ENCODE results near the gene SGCD. TPM values are rescaled to one million over a fixed set of nuclear protein-coding genes. Genes with fewer than 3 reads are reported as not detected.

Gene SGCD
- total RNA-seq, 4 donors from 2014 or later: 12.4 to 17.8 (median 13.4) TPM

GRCh38 chr5:156764176-156764971 is 437.4 kb downstream of the SGCD start:
- Histone ChIP-seq H3K9me3 (no peaks in the 10 kb centered on the region), H3K4me1 (no peaks in the 10 kb centered on the region), H3K27ac (no peak overlapping the region), H3K27me3 (no peaks in the 10 kb centered on the region), H3K4me3 (no peak overlapping the region), H3K36me3 (no peaks in the 10 kb centered on the region)
- TF ChIP-seq EP300 (IDR thresholded peaks at IDR 0.05): no peak
- TF ChIP-seq, protein P1, sequence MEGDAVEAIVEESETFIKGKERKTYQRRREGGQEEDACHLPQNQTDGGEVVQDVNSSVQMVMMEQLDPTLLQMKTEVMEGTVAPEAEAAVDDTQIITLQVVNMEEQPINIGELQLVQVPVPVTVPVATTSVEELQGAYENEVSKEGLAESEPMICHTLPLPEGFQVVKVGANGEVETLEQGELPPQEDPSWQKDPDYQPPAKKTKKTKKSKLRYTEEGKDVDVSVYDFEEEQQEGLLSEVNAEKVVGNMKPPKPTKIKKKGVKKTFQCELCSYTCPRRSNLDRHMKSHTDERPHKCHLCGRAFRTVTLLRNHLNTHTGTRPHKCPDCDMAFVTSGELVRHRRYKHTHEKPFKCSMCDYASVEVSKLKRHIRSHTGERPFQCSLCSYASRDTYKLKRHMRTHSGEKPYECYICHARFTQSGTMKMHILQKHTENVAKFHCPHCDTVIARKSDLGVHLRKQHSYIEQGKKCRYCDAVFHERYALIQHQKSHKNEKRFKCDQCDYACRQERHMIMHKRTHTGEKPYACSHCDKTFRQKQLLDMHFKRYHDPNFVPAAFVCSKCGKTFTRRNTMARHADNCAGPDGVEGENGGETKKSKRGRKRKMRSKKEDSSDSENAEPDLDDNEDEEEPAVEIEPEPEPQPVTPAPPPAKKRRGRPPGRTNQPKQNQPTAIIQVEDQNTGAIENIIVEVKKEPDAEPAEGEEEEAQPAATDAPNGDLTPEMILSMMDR (IDR thresholded peaks at IDR 0.05): no peak
- TF ChIP-seq POLR2A (IDR thresholded peaks at IDR 0.05): no peak
- DNase-seq (ENCODE audit: low spot score in 2 of 2): no peak
- 79 to 83% methylated on average over 6 of the region's 6 CpGs for WGBS, 2 donors

DNA sequence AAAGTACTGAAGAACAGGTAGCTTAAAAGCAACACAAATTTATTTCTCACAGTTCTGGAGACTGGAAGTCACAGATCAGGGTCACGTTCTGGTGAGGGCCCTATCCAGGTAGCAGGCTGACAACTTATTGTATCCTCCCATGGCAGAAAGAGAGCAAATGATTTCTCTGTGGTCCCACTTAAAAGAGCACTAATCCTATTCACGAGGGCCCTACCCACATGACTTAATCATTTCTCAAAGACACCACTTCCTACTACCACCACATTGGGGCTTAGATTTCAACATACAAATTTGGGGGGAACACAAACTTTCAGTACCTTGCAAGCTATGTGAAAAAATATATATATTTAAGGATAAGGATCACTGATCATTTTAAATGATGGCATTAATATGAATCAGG is 447.3 kb downstream of the SGCD start:
- TF ChIP-seq POLR2A (IDR thresholded peaks at IDR 0.05) (no peak), EP300 (IDR thresholded peaks at IDR 0.05) (no peak)
- TF ChIP-seq, protein P1 (IDR thresholded peaks at IDR 0.05): no peak
- no peak overlapping the region for H3K27ac ChIP-seq
- H3K36me3 ChIP-seq: no peaks in the 10 kb centered on the region
- H3K4me1 ChIP-seq: no peaks in the 10 kb centered on the region
- no peak overlapping the region for H3K4me3 ChIP-seq
- WGBS, 2 donors: 68 to 70% methylated on average over 2 of the region's 2 CpGs
- DNase-seq (ENCODE audit: low spot score in 2 of 2): no peak
- no peaks in the 10 kb centered on the region for H3K9me3 ChIP-seq
- no peaks in the 10 kb centered on the region for H3K27me3 ChIP-seq

DNA sequence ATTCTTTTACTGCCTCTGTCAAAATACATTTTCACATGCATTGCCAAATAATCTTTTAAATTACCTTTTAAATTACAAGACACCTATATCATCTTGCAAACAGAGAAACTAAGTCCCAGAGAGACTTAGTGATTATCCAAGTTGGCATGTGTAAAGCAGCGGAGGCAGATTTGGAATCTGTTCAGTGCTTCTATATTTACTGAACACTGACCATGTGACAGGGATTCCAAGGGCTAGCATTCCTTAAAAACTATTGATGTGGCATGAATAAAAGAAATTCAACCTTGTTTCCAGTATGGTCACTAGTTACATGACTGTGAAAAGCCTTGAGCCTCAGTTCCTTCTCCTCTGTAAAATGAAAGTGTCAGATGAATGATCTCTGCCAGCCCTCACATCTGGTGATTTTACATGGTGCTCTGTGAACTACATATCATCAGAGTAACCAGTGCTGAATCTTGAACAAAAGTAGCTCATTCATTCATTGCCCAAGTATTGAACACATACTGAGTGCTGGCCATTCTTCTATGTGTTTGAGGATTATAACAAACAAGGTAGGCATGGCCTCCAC is 451.3 kb downstream of the SGCD start:
- Histone ChIP-seq H3K9me3 (no peaks in the 10 kb centered on the region), H3K36me3 (no peaks in the 10 kb centered on the region), H3K27me3 (no peaks in the 10 kb centered on the region), H3K4me3 (no peak overlapping the region), H3K4me1 (no peaks in the 10 kb centered on the region), H3K27ac (no peak overlapping the region)
- no peak for DNase-seq (ENCODE audit: low spot score in 2 of 2)
- TF ChIP-seq, protein P1 (IDR thresholded peaks at IDR 0.05): no peak
- TF ChIP-seq EP300 (IDR thresholded peaks at IDR 0.05) (no peak), POLR2A (IDR thresholded peaks at IDR 0.05) (no peak)
- 67 to 88% methylated on average over 1 of the region's 1 CpG for WGBS, 2 donors

DNA sequence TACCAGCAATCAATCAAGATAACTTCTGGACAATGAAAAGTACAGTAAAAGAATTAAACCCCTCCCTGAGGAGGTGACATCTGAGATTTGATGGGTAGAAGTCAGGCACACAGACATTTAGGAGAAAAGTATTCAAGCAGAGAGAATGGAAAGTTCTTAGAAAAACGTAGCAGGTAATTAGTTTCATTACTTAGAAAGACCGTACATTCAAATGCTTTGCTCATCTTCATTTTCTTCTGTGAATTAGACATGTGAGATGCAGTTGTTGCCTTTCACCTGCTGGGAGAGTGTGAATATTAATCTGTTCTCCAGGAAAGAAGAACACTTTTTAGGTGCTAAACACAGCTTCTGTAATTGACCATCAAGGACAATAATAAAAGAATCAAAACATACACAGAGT is 451.8 kb downstream of the SGCD start:
- Histone ChIP-seq H3K27ac (no peak overlapping the region), H3K4me3 (no peak overlapping the region), H3K4me1 (no peaks in the 10 kb centered on the region), H3K36me3 (no peaks in the 10 kb centered on the region), H3K27me3 (no peaks in the 10 kb centered on the region), H3K9me3 (no peaks in the 10 kb centered on the region)
- DNase-seq (ENCODE audit: low spot score in 2 of 2): no peak
- TF ChIP-seq, protein P1 (IDR thresholded peaks at IDR 0.05): no peak
- TF ChIP-seq POLR2A (IDR thresholded peaks at IDR 0.05): no peak
- no peak for TF ChIP-seq EP300 (IDR thresholded peaks at IDR 0.05)
- WGBS, 2 donors: 89 to 91% methylated on average over 2 of the region's 2 CpGs

DNA sequence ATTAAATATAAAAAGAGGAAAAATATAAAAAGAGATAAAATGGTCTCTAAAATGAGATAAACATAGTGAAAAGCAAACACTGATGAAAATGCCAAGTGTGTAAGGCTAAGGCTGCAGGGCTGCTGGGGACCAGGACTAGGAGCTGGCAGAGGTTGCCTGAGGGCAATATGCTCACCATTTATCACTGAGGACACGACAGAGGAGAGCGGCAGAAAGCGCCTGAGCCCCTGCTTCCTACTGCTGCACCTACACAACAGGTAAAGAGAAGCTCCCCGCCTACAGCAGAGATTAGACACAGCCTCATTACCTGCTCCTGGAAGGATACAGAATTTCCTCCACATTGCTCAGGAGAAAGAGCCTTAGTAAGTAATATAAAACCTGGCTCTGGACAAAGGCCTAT is 452.5 kb downstream of the SGCD start:
- no peak for TF ChIP-seq EP300 (IDR thresholded peaks at IDR 0.05)
- TF ChIP-seq POLR2A (IDR thresholded peaks at IDR 0.05): no peak
- TF ChIP-seq, protein P1 (IDR thresholded peaks at IDR 0.05): no peak
- H3K27me3 ChIP-seq: no peaks in the 10 kb centered on the region
- H3K9me3 ChIP-seq: peaks cover 0 to 4% (median 0%) of the 10 kb centered on the region in 4 donors
- DNase-seq (ENCODE audit: low spot score in 2 of 2): no peak
- H3K4me1 ChIP-seq: no peaks in the 10 kb centered on the region
- no peak overlapping the region for H3K27ac ChIP-seq
- 73 to 85% methylated on average over 4 of the region's 4 CpGs for WGBS, 2 donors
- no peaks in the 10 kb centered on the region for H3K36me3 ChIP-seq
- no peak overlapping the region for H3K4me3 ChIP-seq
